DOHH2 (cell line): ENCODE results near the gene MYO7B.

Experiments used
- EZH2phosphoT487 ChIP-seq: fragments of 200-600 bp; sonication (generic); IDR thresholded peaks from 2 replicates; pipeline ENCODE4 v1.6.1; 2017; ENCODE audit warnings: borderline replicate concordance, mild to moderate bottlenecking, antibody characterized with exemption, low read length, moderate library complexity, mixed read lengths
- TF ChIP-seq, protein P1 (sequence below): fragments of 200-600 bp; sonication (generic); IDR thresholded peaks from one replicate; pipeline ENCODE4 v1.5.1; 2014; ENCODE audit warnings: antibody characterized with exemption, mild to moderate bottlenecking, low read depth, low read length; ENCODE audit not compliant: poor library complexity, severe bottlenecking

GRCh38 chr2:127633556-127634065 lies 98.1 kb downstream of the MYO7B start:
- TF ChIP-seq, protein P1, sequence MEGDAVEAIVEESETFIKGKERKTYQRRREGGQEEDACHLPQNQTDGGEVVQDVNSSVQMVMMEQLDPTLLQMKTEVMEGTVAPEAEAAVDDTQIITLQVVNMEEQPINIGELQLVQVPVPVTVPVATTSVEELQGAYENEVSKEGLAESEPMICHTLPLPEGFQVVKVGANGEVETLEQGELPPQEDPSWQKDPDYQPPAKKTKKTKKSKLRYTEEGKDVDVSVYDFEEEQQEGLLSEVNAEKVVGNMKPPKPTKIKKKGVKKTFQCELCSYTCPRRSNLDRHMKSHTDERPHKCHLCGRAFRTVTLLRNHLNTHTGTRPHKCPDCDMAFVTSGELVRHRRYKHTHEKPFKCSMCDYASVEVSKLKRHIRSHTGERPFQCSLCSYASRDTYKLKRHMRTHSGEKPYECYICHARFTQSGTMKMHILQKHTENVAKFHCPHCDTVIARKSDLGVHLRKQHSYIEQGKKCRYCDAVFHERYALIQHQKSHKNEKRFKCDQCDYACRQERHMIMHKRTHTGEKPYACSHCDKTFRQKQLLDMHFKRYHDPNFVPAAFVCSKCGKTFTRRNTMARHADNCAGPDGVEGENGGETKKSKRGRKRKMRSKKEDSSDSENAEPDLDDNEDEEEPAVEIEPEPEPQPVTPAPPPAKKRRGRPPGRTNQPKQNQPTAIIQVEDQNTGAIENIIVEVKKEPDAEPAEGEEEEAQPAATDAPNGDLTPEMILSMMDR, result no peak
- no peak for TF ChIP-seq EZH2phosphoT487
